Measurements from ENCODE around the gene PLCB1.

Gene PLCB1

GRCh38 chr20:8406391-8406790 lies 274.3 kb downstream of the PLCB1 start:
- no peak for TF ChIP-seq POLR2AphosphoS5 (IDR thresholded peaks at IDR 0.05; ENCODE audit: low read depth, low read length)
- TF ChIP-seq TAF1 (IDR thresholded peaks at IDR 0.05; ENCODE audit: borderline replicate concordance, low read depth, low read length) = no peak
- no peak for TF ChIP-seq POLR2A (IDR thresholded peaks at IDR 0.05; ENCODE audit: low read depth, low read length)

DNA sequence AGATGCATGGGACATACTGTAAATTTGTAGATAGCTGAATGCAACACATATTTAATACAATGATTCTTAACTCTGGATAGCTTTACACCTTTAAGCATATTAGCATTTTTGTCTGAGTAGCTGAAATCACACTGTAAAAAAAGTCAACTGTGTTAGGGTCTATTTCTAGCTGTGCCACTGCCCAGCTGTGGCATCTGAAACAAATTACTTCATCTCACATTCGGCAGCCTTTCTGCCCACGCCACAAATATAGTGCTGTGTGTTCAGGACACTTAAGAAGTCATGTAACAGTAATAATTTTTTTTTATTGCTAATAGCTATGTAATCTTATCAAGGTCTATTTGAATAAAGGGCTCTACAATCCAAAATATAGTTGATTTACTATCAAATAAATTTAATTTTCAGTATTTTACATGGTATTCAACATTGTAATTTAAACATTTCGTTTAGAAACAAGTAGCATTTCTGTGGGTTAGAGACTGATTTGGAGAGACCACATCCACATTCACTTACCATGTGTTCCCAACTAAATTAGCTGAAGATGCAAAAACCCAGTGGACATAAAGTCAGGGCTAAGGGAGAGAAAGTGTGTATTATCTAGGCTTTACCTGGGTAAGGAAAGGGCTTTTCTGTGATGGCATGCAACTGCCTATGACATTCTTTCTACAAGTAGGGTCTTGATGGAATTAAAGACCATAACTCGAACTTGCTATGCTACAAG lies 276.7 kb downstream of the PLCB1 start:
- DNase-seq (ENCODE audit: insufficient read length) = no peak
- TF ChIP-seq POLR2AphosphoS5 (IDR thresholded peaks at IDR 0.05; ENCODE audit: low read depth, low read length) (no peak), POLR2A (IDR thresholded peaks at IDR 0.05; ENCODE audit: low read depth, low read length) (no peak), TAF1 (IDR thresholded peaks at IDR 0.05; ENCODE audit: borderline replicate concordance, low read depth, low read length) (no peak)
- no peak for FAIRE-seq

More at GRCh38 chr20:8406391-8406790, 274.3 kb downstream of the PLCB1 start:
- DNase-seq (ENCODE audit: insufficient read length) (no peak), FAIRE-seq (no peak)

- TF ChIP-seq POLR2A (IDR thresholded peaks at IDR 0.05; ENCODE audit: low read depth, low read length) (no peak), POLR2AphosphoS5 (IDR thresholded peaks at IDR 0.05; ENCODE audit: low read depth, low read length) (no peak), TAF1 (IDR thresholded peaks at IDR 0.05; ENCODE audit: borderline replicate concordance, low read depth, low read length) (no peak)
- FAIRE-seq (no peak), DNase-seq (ENCODE audit: insufficient read length) (no peak)
Observed at GRCh38 chr20:8413691-8414090, 281.6 kb downstream of the PLCB1 start.

DNA sequence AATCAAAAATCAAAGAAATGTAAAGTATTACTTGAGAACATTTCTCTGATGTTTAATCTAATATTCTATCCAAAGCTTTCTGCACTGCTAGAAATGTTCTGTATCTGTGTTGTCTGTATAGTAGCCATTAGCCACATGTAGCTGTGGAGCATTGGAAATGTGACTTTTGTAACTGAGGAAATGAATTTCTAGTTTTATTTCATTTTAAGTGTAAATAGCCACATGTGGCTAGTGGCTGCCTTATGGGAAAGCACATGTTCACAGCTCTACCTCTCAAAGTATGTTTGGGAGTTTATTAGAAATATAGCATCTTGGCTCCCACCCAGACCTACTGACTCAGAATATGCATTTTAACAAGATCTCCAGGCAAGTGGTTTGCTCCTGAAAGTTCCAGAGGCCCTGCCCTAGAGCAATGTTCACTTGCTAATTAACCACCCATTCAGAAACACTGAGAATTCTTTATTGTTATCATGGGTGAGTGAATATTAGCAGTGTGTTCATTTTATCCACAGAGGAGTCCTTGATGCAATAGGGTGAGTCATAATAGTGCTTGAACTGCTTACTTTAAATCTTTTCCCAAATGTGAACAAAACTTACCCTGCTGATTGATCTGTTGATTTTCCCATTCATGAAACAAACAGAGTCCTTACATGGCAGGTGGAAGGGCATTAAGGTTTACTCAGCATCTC lies 282.7 kb downstream of the PLCB1 start:
- TF ChIP-seq TAF1 (IDR thresholded peaks at IDR 0.05; ENCODE audit: borderline replicate concordance, low read depth, low read length) (no peak), POLR2AphosphoS5 (IDR thresholded peaks at IDR 0.05; ENCODE audit: low read depth, low read length) (no peak), POLR2A (IDR thresholded peaks at IDR 0.05; ENCODE audit: low read depth, low read length) (no peak)
- FAIRE-seq = no peak
- DNase-seq (ENCODE audit: insufficient read length) = no peak

DNA sequence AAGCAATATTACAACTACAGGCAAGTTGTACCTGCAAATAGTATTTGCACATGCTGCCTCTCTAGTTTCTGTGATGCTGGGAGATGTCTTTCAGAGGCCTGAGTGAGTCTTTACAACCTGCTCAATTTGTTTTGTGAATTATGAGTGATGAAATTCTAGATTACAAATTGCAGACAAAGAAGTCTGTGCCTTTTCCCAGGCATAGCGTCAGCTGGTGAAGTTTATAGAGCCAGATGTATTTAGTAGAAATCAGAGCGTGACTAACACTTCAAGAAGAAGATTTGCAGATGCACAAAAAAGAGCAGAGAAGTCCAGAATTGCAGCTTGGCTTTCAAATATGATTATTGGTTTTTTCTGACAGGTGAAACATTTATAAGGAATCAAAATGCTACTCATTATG lies 289.9 kb downstream of the PLCB1 start:
- FAIRE-seq (no peak), DNase-seq (ENCODE audit: insufficient read length) (no peak)
- TF ChIP-seq POLR2AphosphoS5 (IDR thresholded peaks at IDR 0.05; ENCODE audit: low read depth, low read length) (no peak), POLR2A (IDR thresholded peaks at IDR 0.05; ENCODE audit: low read depth, low read length) (no peak), TAF1 (IDR thresholded peaks at IDR 0.05; ENCODE audit: borderline replicate concordance, low read depth, low read length) (no peak)

DNA sequence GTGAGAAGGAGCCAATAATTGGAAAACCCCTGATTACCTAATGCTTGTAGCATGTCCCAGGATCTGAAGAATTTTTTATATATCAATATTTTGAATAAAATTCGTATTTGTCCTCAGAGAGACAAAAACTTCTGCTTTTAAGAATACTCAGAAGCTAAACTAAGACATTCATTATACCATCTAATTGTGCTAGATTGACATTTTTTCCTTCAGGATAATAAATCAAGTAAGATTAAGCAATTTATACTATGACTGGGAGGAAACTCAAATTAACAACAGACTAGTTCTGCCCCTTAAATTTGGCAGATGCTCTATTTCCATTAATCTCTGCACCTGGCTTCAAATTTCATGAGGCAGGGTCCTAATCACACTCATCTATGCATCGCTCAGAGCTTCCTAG lies 291.4 kb downstream of the PLCB1 start:
- DNase-seq (ENCODE audit: insufficient read length) = no peak
- FAIRE-seq = no peak
- TF ChIP-seq POLR2AphosphoS5 (IDR thresholded peaks at IDR 0.05; ENCODE audit: low read depth, low read length) = no peak
- no peak for TF ChIP-seq TAF1 (IDR thresholded peaks at IDR 0.05; ENCODE audit: borderline replicate concordance, low read depth, low read length)
- TF ChIP-seq POLR2A (IDR thresholded peaks at IDR 0.05; ENCODE audit: low read depth, low read length) = no peak

DNA sequence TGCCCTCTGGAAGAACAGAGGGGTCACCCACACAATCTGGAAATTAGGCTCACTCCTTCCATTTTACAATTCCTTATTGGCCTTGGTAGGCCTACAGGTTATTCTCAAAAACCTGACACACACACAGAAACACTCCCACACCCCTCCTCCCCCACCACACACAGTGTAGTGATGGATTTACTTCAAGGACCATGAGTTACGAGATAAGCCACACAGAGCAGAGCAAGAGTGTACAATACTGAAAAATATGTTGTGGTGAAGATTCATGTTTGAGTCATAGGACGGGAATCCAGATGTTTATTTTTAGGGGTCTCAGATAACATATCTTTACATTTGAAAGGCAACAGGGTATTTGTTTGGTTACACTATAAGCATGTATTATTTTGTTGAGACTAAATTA lies 291.9 kb downstream of the PLCB1 start:
- no peak for FAIRE-seq

DNA sequence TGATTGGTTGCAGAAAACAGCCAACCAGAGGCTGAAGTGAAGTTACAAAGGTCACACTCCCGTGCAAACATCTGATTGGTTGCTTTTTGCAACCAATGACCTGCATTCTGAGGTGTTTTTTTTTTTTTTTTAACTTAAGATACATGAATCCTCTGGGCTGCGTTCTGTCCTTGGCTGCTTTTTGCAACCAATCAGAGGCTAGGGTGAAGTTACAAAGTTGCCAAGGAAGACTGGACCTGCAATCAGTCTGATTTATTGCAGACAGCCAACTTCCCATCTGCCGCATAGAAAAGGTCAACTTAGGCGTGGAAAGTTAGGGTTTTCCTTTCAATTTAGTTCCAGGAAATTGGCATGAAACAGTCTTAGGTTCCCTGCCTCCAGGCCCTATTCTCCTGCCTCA lies 292.9 kb downstream of the PLCB1 start:
- DNase-seq (ENCODE audit: insufficient read length) = no peak
- no peak for TF ChIP-seq POLR2A (IDR thresholded peaks at IDR 0.05; ENCODE audit: low read depth, low read length)
- no peak for TF ChIP-seq POLR2AphosphoS5 (IDR thresholded peaks at IDR 0.05; ENCODE audit: low read depth, low read length)
- TF ChIP-seq TAF1 (IDR thresholded peaks at IDR 0.05; ENCODE audit: borderline replicate concordance, low read depth, low read length) = no peak
- FAIRE-seq = no peak

More for the DNA sequence above, 291.9 kb downstream of the PLCB1 start:
- TF ChIP-seq POLR2AphosphoS5 (IDR thresholded peaks at IDR 0.05; ENCODE audit: low read depth, low read length) (no peak), TAF1 (IDR thresholded peaks at IDR 0.05; ENCODE audit: borderline replicate concordance, low read depth, low read length) (no peak), POLR2A (IDR thresholded peaks at IDR 0.05; ENCODE audit: low read depth, low read length) (no peak)
- no peak for DNase-seq (ENCODE audit: insufficient read length)

- DNase-seq (ENCODE audit: insufficient read length) (no peak), FAIRE-seq (no peak)
- TF ChIP-seq POLR2A (IDR thresholded peaks at IDR 0.05; ENCODE audit: low read depth, low read length) (no peak), TAF1 (IDR thresholded peaks at IDR 0.05; ENCODE audit: borderline replicate concordance, low read depth, low read length) (no peak), POLR2AphosphoS5 (IDR thresholded peaks at IDR 0.05; ENCODE audit: low read depth, low read length) (no peak)
Observed at GRCh38 chr20:8425802-8426201, 293.7 kb downstream of the PLCB1 start.

- DNase-seq (ENCODE audit: insufficient read length) = no peak
- FAIRE-seq = no peak
- TF ChIP-seq POLR2AphosphoS5 (IDR thresholded peaks at IDR 0.05; ENCODE audit: low read depth, low read length) (no peak), POLR2A (IDR thresholded peaks at IDR 0.05; ENCODE audit: low read depth, low read length) (no peak), TAF1 (IDR thresholded peaks at IDR 0.05; ENCODE audit: borderline replicate concordance, low read depth, low read length) (no peak)
Observed at GRCh38 chr20:8427419-8428040, 295.5 kb downstream of the PLCB1 start.

DNA sequence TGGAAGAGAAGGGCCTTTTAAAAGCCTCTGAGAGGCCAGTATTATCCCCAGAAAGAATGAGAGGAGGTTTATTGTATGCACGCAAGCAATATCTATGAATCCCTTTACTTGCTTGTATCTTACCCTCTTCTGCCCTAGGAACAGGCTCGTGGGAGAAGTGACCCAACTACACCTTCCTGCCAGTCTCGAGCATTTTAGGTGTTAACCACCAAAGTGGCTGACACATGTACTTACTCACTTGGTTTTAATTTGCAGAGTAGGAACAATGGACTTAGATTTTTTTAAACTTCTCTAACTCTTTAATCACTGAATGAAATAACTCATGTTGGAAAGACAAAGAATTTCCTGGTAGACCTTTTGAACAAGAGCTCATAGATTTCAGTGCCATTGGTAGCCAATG lies 296.9 kb downstream of the PLCB1 start:
- DNase-seq (ENCODE audit: insufficient read length) (no peak), FAIRE-seq (no peak)
- TF ChIP-seq TAF1 (IDR thresholded peaks at IDR 0.05; ENCODE audit: borderline replicate concordance, low read depth, low read length) (no peak), POLR2AphosphoS5 (IDR thresholded peaks at IDR 0.05; ENCODE audit: low read depth, low read length) (no peak), POLR2A (IDR thresholded peaks at IDR 0.05; ENCODE audit: low read depth, low read length) (no peak)
